ENCODE results near the gene AFF2.

Gene AFF2

DNA sequence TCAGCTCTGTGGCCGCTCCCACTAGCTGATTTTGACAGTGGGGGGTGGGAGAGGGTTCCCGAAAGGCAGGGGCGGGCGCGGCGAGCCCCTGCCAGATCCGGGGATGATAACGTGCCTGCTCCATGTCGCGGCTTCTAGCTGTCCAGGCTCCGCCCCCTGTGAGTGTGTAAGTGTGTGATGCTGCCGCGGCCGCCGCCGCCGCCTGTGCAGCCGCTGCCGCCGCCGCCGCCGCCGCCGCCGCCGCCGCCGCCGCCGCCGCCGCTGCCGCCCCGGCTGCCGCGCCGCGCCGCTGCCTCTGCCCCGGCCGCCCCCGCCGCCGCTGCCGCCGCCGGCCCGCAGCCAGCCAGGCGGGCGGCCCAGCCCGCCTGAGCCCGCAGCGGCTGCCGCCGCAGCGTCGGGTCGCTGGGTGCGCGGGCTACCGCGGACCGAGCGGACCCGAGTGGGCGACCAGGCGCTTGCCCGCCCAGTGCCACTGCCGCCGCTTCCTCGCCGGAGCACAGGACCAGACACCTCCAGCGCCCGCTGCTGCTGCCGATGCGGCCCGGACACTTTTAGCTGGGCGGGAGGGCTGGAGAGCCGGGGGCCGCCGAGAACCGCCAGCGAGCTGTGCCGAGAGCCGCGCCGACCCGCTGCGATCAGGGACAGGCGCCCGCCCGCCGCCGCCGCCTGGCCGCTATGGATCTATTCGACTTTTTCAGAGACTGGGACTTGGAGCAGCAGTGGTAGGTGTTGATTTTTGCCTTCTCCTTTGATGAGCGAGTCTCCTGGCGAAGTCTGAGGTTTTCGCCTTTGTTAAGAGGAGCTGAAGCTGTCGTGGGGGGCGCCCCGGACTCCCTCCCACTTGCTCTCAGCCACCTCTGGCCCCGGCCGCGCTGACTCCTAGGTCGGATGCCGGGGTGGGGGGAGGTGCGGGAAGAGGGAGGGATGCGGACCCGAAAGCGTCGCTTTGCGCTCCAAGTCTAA, at the start of gene AFF2:
Gene AFF2 (plus strand): TSS at position 195 of the 963 bp plus-strand sequence. CDS start 481 bp downstream, at position 676.
- DNase-seq (ENCODE audit: extremely low read depth, low read depth), result no peak
- TF ChIP-seq, protein P1, sequence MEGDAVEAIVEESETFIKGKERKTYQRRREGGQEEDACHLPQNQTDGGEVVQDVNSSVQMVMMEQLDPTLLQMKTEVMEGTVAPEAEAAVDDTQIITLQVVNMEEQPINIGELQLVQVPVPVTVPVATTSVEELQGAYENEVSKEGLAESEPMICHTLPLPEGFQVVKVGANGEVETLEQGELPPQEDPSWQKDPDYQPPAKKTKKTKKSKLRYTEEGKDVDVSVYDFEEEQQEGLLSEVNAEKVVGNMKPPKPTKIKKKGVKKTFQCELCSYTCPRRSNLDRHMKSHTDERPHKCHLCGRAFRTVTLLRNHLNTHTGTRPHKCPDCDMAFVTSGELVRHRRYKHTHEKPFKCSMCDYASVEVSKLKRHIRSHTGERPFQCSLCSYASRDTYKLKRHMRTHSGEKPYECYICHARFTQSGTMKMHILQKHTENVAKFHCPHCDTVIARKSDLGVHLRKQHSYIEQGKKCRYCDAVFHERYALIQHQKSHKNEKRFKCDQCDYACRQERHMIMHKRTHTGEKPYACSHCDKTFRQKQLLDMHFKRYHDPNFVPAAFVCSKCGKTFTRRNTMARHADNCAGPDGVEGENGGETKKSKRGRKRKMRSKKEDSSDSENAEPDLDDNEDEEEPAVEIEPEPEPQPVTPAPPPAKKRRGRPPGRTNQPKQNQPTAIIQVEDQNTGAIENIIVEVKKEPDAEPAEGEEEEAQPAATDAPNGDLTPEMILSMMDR (IDR thresholded peaks at IDR 0.05; ENCODE audit: low read depth, low read length), result no peak

DNA sequence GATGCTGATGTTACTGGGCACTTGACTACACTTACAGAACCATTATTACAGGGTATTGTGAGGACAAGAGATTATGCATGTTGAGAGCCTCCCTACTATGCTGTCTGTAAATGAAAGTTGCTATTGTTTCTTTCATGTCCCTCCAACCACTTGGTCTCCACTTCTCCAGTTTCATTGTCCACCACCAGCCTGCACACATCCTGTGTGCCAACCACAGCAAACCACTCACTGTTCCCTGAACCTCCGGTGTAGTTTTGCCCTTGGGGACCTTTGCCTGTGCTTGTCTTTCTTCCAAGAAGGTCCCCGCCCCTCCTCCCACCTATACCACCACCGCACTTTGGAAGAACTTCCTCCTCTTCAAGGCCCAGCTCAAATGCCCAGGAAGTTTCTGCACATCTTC, 43.1 kb upstream of the AFF2 start:
- TF ChIP-seq, protein P1 (IDR thresholded peaks at IDR 0.05; ENCODE audit: low read depth, low read length), result no peak
- DNase-seq (ENCODE audit: extremely low read depth, low read depth), result no peak

DNA sequence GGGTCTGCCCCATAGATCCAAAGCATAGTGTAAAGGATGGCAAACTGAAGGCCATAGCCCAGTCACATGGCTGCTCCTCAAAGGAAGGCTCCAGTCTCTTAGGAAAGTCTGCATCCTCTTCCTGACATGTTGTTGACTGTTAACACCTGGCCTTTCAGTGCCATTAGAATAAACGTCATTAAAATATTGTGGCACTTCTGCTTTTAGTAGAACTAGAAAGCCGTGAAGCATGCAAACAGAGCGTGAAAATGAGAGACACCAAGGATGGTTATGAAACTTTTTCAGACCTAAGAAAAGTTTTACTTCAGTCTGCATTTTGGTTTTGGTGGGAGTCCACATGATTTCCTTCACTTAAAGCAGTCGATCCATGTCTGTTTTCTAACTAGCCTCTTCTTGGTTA, 41.1 kb upstream of the AFF2 start:
- TF ChIP-seq, protein P1 (IDR thresholded peaks at IDR 0.05; ENCODE audit: low read depth, low read length), result no peak
- no peak for DNase-seq (ENCODE audit: extremely low read depth, low read depth)

DNA sequence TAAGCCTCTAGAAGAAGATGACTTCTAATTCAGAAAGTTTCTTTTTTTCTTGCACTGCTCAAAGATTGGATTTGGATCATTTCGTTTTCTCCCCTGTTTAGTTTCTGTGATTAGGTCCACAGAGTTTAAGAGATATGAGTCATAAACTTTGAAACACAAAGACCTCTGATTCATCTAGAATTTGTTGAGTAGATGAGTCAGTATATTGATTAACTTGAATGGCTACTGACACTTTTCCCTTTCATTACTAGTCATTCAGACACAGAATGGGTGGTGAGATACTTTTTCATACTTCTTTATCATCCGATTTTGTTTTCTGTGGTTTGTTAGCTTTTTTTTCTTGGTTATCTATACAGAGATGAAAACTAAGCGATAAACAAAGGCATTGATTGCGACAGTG, 34.1 kb upstream of the AFF2 start:
- TF ChIP-seq, protein P1 (IDR thresholded peaks at IDR 0.05; ENCODE audit: low read depth, low read length), result no peak
- no peak for DNase-seq (ENCODE audit: extremely low read depth, low read depth)

DNA sequence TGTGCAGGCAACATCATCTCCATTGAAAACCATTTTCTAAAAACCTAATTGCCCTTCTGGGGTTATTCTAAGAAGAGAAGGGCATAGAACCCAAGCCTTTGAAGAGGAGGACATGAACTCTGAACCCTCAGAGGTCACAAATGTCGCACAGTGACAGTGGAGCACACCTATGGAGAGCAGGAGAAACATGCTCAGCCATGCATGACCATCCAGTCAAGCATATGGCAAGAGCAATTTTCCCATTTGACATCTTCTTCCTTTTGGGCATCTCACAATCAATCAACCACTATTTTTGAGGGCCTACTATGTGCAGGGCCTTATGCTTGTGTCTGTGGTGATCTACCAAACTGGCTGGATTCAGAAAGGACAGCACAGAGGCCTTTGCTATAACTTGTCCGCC, 30.1 kb upstream of the AFF2 start:
- DNase-seq (ENCODE audit: extremely low read depth, low read depth), result no peak

DNA sequence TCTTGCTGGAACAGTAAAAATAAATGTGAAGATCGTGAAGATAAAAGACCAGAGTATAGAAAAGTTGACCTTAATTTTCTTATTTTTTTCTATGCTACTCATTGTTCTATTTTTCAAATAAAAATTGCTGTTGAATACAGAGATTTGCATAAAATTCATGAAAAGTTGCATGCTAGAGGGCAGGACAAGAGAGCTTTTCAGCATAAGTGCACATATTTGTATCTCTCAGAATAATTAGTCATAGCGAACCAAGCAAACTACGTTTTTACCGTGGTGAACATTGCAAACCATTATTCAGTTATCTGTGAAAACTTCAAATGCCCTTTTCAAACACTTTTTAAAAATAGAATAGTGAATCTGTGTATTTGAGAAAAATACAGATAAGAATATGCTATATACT, 26.4 kb upstream of the AFF2 start:
- TF ChIP-seq, protein P1 (IDR thresholded peaks at IDR 0.05; ENCODE audit: low read depth, low read length), result no peak
- no peak for DNase-seq (ENCODE audit: extremely low read depth, low read depth)

More for the DNA sequence above, 30.1 kb upstream of the AFF2 start:
- TF ChIP-seq, protein P1 (IDR thresholded peaks at IDR 0.05; ENCODE audit: low read depth, low read length), result no peak

DNA sequence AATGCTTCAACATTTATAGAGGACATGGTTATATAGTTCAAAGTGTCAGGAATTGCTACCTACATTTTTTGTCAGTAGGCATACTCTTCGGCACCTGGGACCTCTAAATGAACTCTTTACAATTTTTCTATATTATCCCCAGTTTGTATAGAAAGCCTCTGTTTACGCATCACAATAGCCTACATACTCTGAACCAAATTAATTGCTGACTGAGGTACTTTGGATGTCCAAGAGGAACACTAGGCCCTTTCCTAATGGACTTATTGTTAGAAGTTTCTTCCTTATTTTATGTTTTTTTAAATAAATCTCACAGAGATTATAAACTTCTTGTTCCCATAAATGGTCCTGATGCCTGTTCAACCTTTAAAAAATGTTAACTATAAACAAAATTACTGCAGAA, 8.4 kb upstream of the AFF2 start:
- TF ChIP-seq, protein P1 (IDR thresholded peaks at IDR 0.05; ENCODE audit: low read depth, low read length), result no peak
- DNase-seq (ENCODE audit: extremely low read depth, low read depth), result no peak

Measured in AG09319 (cell line).